ENCODE results near the gene BCL6.

The BCL6 gene

GRCh38 chr3:187729598-187729997, 15.7 kb downstream of the BCL6 start:
- Histone ChIP-seq H3K4me3 (ENCODE audit: low read length) (no peak overlapping the region), H4K20me1 (ENCODE audit: control insufficient read depth, insufficient read depth, low read depth, low read length) (peaks cover 89% of the 10 kb centered on the region), H3K27ac (ENCODE audit: low read depth, low read length) (no peak overlapping the region), H3K27me3 (ENCODE audit: control insufficient read depth, low read length) (no peaks in the 10 kb centered on the region), H3K79me2 (ENCODE audit: control insufficient read depth, low read length) (peaks cover 68% of the 10 kb centered on the region), H3K4me1 (ENCODE audit: control insufficient read depth, low read length) (no peaks in the 10 kb centered on the region), H3K36me3 (ENCODE audit: control insufficient read depth, low read length) (peaks cover 100% of the 10 kb centered on the region), H3K9me2 (replicated peaks; ENCODE audit: control insufficient read depth, low read length) (no peaks in the 10 kb centered on the region), H3K4me2 (ENCODE audit: low read length) (no peak overlapping the region), H3F3A (ENCODE audit: control insufficient read depth, insufficient read depth) (peaks cover 95% of the 10 kb centered on the region), H3K9me3 (ENCODE audit: control insufficient read depth, insufficient read depth, low read length) (no peaks in the 10 kb centered on the region)
- TF ChIP-seq CTCF (IDR thresholded peaks at IDR 0.05; ENCODE audit: low read depth, low read length, poor library complexity, severe bottlenecking) (no peak), EZH2phosphoT487 (IDR thresholded peaks at IDR 0.05; ENCODE audit: borderline replicate concordance, low read length) (no peak)

GRCh38 chr3:187728940-187729583, 16.2 kb downstream of the BCL6 start:
- Histone ChIP-seq H3K4me2 (ENCODE audit: low read length) (no peak overlapping the region), H3K4me1 (ENCODE audit: control insufficient read depth, low read length) (no peaks in the 10 kb centered on the region), H3F3A (ENCODE audit: control insufficient read depth, insufficient read depth) (peaks cover 96% of the 10 kb centered on the region), H3K4me3 (ENCODE audit: low read length) (no peak overlapping the region), H3K27ac (ENCODE audit: low read depth, low read length) (no peak overlapping the region), H3K27me3 (ENCODE audit: control insufficient read depth, low read length) (no peaks in the 10 kb centered on the region), H3K9me2 (replicated peaks; ENCODE audit: control insufficient read depth, low read length) (no peaks in the 10 kb centered on the region), H3K79me2 (ENCODE audit: control insufficient read depth, low read length) (peaks cover 62% of the 10 kb centered on the region), H4K20me1 (ENCODE audit: control insufficient read depth, insufficient read depth, low read depth, low read length) (peaks cover 87% of the 10 kb centered on the region), H3K9me3 (ENCODE audit: control insufficient read depth, insufficient read depth, low read length) (no peaks in the 10 kb centered on the region), H3K36me3 (ENCODE audit: control insufficient read depth, low read length) (peaks cover 100% of the 10 kb centered on the region)
- TF ChIP-seq EZH2phosphoT487 (IDR thresholded peaks at IDR 0.05; ENCODE audit: borderline replicate concordance, low read length) (no peak), CTCF (IDR thresholded peaks at IDR 0.05; ENCODE audit: low read depth, low read length, poor library complexity, severe bottlenecking) (no peak)

- peaks cover 100% of the 10 kb centered on the region for H3K36me3 ChIP-seq (ENCODE audit: control insufficient read depth, low read length)
- H3F3A ChIP-seq (ENCODE audit: control insufficient read depth, insufficient read depth), result peaks cover 99% of the 10 kb centered on the region
- no peak for TF ChIP-seq CTCF (IDR thresholded peaks at IDR 0.05; ENCODE audit: low read depth, low read length, poor library complexity, severe bottlenecking)
- TF ChIP-seq EZH2phosphoT487 (IDR thresholded peaks at IDR 0.05; ENCODE audit: borderline replicate concordance, low read length), result no peak
- H3K4me2 ChIP-seq (ENCODE audit: low read length), result no peak overlapping the region
- no peak overlapping the region for H3K4me3 ChIP-seq (ENCODE audit: low read length)
- no peaks in the 10 kb centered on the region for H3K9me3 ChIP-seq (ENCODE audit: control insufficient read depth, insufficient read depth, low read length)
- no peaks in the 10 kb centered on the region for H3K27me3 ChIP-seq (ENCODE audit: control insufficient read depth, low read length)
- H3K4me1 ChIP-seq (ENCODE audit: control insufficient read depth, low read length), result no peaks in the 10 kb centered on the region
- peaks cover 81% of the 10 kb centered on the region for H4K20me1 ChIP-seq (ENCODE audit: control insufficient read depth, insufficient read depth, low read depth, low read length)
- H3K79me2 ChIP-seq (ENCODE audit: control insufficient read depth, low read length), result peaks cover 54% of the 10 kb centered on the region
- H3K9me2 ChIP-seq (replicated peaks; ENCODE audit: control insufficient read depth, low read length), result no peaks in the 10 kb centered on the region
- no peak overlapping the region for H3K27ac ChIP-seq (ENCODE audit: low read depth, low read length)
Measured at GRCh38 chr3:187728248-187728647, 17.0 kb downstream of the BCL6 start.
